ENCODE results near the gene HNRNPUL1. TPM values are rescaled to one million over a fixed set of nuclear protein-coding genes. Genes with fewer than 3 reads are reported as not detected.

Gene HNRNPUL1
- total RNA-seq, 5 donors from 2014 or later (not counting 1 experiment from before 2014, with no cell fraction given) = 275 to 350 (median 307) TPM

DNA sequence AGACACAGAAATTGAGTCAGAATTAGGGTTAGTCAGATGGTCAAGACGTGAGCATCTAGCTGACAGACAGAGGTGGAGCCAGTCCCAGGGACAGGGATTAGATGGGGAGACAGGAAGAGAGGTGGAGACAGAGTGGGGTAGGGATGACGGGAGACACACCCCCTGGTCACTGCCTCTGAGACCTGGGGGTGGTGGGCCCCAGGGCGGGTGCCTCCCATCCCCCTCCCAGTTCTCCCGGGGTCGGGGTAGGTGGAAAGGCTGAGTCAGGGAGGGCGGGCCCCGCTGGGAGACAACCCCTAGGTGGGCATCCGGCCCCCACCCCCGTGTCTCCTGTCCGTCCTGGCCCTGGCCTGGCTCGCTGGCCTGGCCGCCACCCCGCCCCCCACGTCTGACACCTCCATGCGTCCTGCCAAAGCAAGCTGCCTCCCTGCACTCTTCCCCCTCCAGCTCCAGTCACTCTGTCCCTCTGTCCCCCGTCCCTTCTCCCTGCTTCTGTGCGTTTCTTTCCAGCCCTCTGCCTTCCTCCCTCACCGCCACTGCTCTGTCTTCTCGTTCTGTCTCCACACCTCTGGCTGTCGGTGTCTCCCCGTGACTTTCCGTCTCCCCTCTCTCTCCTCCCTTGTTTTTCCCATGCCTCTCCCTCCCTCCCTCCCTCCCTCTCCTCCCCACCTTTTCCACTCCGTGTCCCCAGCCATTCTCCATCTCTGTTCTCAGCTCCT lies 60.9 kb downstream of the HNRNPUL1 start:
- H3K36me3 Mint-ChIP-seq = peaks cover 16% of the 10 kb centered on the region
- no peaks in the 10 kb centered on the region for H3K9me3 Mint-ChIP-seq
- no peaks in the 10 kb centered on the region for H3K27me3 Mint-ChIP-seq
- Histone ChIP-seq H3K27ac (ENCODE audit: low read length) (peak overlapping the region; percentile 81), H3K27me3 (replicated peaks in 1 of 2; ENCODE audit: control insufficient read depth in 2 of 2, extremely low read depth in 1 of 2, insufficient read depth in 2 of 2, low read length in 1 of 2) (no peaks in the 10 kb centered on the region), H3K9me3 (no peaks in the 10 kb centered on the region), H3K4me1 (ENCODE audit: control insufficient read depth in 1 of 2, extremely low read depth in 1 of 2, insufficient read depth in 2 of 2, low read length in 2 of 2) (peaks cover 16 to 75% of the 10 kb centered on the region in 2 experiments), H3K36me3 (ENCODE audit: control insufficient read depth in 2 of 2, extremely low read depth in 1 of 2, insufficient read depth in 1 of 2, low read length in 1 of 2) (peaks cover 13 to 61% of the 10 kb centered on the region in 2 donors), H3K4me3 (ENCODE audit: control insufficient read depth in 1 of 2, extremely low read depth in 1 of 2, low read length in 1 of 2) (no peak overlapping the region)
- H3K4me1 Mint-ChIP-seq = peaks cover 47 to 60% (median 56%) of the 10 kb centered on the region in 3 donors
- DNase-seq = peak in 3 of 35 experiments; percentile 39 to 42 (median 40)
- peak overlapping the region; percentile 84 to 85 for H3K27ac Mint-ChIP-seq
- no peak for ATAC-seq (replicated peaks in 1 of 4)
- CTCF ChIA-PET = interaction anchor here in 1 of 2 donors (0.6 kb wide), 1 partner anchor 18 kb away, joined by 3 read pairs; no protein-coding TSS in a partner anchor
- peak overlapping the region in 2 of 3 donors; percentile 2 to 47 for H3K4me3 Mint-ChIP-seq
- 62% methylated on average over 18 of the region's 23 CpGs for WGBS (ENCODE audit: insufficient coverage)
- POLR2A ChIA-PET = interaction anchor here in 1 of 2 donors (0.6 kb wide), 1 partner anchor 641 kb away, joined by 5 read pairs; no protein-coding TSS in a partner anchor

DNA sequence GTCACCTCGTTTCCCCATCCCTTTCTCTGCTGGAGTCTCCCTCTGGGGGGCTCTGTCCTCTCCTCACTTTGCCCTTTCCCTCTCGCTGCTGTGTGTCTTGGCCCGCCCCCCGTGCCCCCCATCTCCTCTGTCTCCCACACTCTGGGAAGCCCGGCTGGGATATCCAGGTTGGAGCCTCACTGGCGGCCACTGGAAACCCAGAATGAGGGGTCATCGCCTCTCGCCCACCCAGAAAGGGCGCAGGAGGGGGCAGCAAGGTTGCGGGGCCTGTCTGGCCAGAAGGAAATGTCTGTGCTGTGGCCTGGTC lies 61.4 kb downstream of the HNRNPUL1 start:
- POLR2A ChIA-PET = interaction anchor here in 1 of 2 donors (0.6 kb wide), 1 partner anchor 640 kb away, joined by 5 read pairs; no protein-coding TSS in a partner anchor
- Histone ChIP-seq H3K36me3 (ENCODE audit: control insufficient read depth in 2 of 2, extremely low read depth in 1 of 2, insufficient read depth in 1 of 2, low read length in 1 of 2) (peaks cover 16 to 61% of the 10 kb centered on the region in 2 donors), H3K27me3 (replicated peaks in 1 of 2; ENCODE audit: control insufficient read depth in 2 of 2, extremely low read depth in 1 of 2, insufficient read depth in 2 of 2, low read length in 1 of 2) (no peaks in the 10 kb centered on the region), H3K9me3 (no peaks in the 10 kb centered on the region), H3K4me3 (ENCODE audit: control insufficient read depth in 1 of 2, extremely low read depth in 1 of 2, low read length in 1 of 2) (no peak overlapping the region), H3K27ac (ENCODE audit: low read length) (peak overlapping the region; percentile 81), H3K4me1 (ENCODE audit: control insufficient read depth in 1 of 2, extremely low read depth in 1 of 2, insufficient read depth in 2 of 2, low read length in 2 of 2) (peaks cover 18 to 80% of the 10 kb centered on the region in 2 experiments)
- CTCF ChIA-PET = interaction anchor here in 1 of 2 donors (0.6 kb wide), 1 partner anchor 17 kb away, joined by 3 read pairs; no protein-coding TSS in a partner anchor
- H3K4me3 Mint-ChIP-seq = peak overlapping the region in 1 of 3 donors; percentile 47
- 84% methylated on average over 10 of the region's 10 CpGs for WGBS (ENCODE audit: insufficient coverage)
- peaks cover 50 to 64% (median 60%) of the 10 kb centered on the region in 3 donors for H3K4me1 Mint-ChIP-seq
- peak overlapping the region in 1 of 2 donors; percentile 82 for H3K27ac Mint-ChIP-seq
- DNase-seq (no peak), ATAC-seq (replicated peaks in 1 of 4) (no peak)
- H3K36me3 Mint-ChIP-seq = peaks cover 19% of the 10 kb centered on the region
- no peaks in the 10 kb centered on the region for H3K9me3 Mint-ChIP-seq
- H3K27me3 Mint-ChIP-seq = no peaks in the 10 kb centered on the region

GRCh38 chr19:41325947-41326706 lies 62.0 kb downstream of the HNRNPUL1 start:
- CTCF ChIA-PET = interaction anchor here in 1 of 2 donors (0.6 kb wide), 1 partner anchor 17 kb away, joined by 3 read pairs; no protein-coding TSS in a partner anchor
- Histone ChIP-seq H3K27ac (ENCODE audit: low read length) (peak overlapping the region; percentile 81), H3K9me3 (no peaks in the 10 kb centered on the region), H3K27me3 (replicated peaks in 1 of 2; ENCODE audit: control insufficient read depth in 2 of 2, extremely low read depth in 1 of 2, insufficient read depth in 2 of 2, low read length in 1 of 2) (no peaks in the 10 kb centered on the region), H3K4me1 (ENCODE audit: control insufficient read depth in 1 of 2, extremely low read depth in 1 of 2, insufficient read depth in 2 of 2, low read length in 2 of 2) (peaks cover 18 to 85% of the 10 kb centered on the region in 2 experiments), H3K36me3 (ENCODE audit: control insufficient read depth in 2 of 2, extremely low read depth in 1 of 2, insufficient read depth in 1 of 2, low read length in 1 of 2) (peaks cover 16 to 59% of the 10 kb centered on the region in 2 donors), H3K4me3 (ENCODE audit: control insufficient read depth in 1 of 2, extremely low read depth in 1 of 2, low read length in 1 of 2) (no peak overlapping the region)
- WGBS (ENCODE audit: insufficient coverage) = 77% methylated on average over 24 of the region's 30 CpGs
- POLR2A ChIA-PET = no interaction called here
- H3K27me3 Mint-ChIP-seq = no peaks in the 10 kb centered on the region
- DNase-seq (peak in 10 of 35 experiments; percentile 23 to 64 (median 41)), ATAC-seq (replicated peaks in 1 of 4) (peak in 1 of 4 experiments; percentile 7)
- H3K4me3 Mint-ChIP-seq = peak overlapping the region; percentile 0 to 74 (median 58)
- peaks cover 51 to 66% (median 61%) of the 10 kb centered on the region in 3 donors for H3K4me1 Mint-ChIP-seq
- peak overlapping the region; percentile 91 to 93 for H3K27ac Mint-ChIP-seq
- no peaks in the 10 kb centered on the region for H3K9me3 Mint-ChIP-seq
- peaks cover 20% of the 10 kb centered on the region for H3K36me3 Mint-ChIP-seq

GRCh38 chr19:41327076-41327575 lies 63.0 kb downstream of the HNRNPUL1 start:
- Histone ChIP-seq H3K36me3 (ENCODE audit: control insufficient read depth in 2 of 2, extremely low read depth in 1 of 2, insufficient read depth in 1 of 2, low read length in 1 of 2) (peaks cover 9 to 65% of the 10 kb centered on the region in 2 donors), H3K4me3 (ENCODE audit: control insufficient read depth in 1 of 2, extremely low read depth in 1 of 2, low read length in 1 of 2) (peak overlapping the region; percentile 19 to 40), H3K9me3 (no peaks in the 10 kb centered on the region), H3K27ac (ENCODE audit: low read length) (peak overlapping the region; percentile 81), H3K4me1 (ENCODE audit: control insufficient read depth in 1 of 2, extremely low read depth in 1 of 2, insufficient read depth in 2 of 2, low read length in 2 of 2) (peaks cover 18 to 95% of the 10 kb centered on the region in 2 experiments), H3K27me3 (replicated peaks in 1 of 2; ENCODE audit: control insufficient read depth in 2 of 2, extremely low read depth in 1 of 2, insufficient read depth in 2 of 2, low read length in 1 of 2) (no peaks in the 10 kb centered on the region)
- H3K27ac Mint-ChIP-seq = peak overlapping the region; percentile 91 to 93
- ChIA-PET CTCF (interaction anchor here in 1 of 2 donors (0.6 to 2.1 kb wide), 4 partner anchors 19 to 1493 kb away, joined by 3 to 7 read pairs (median 5); partner anchors contain the start of gene DYRK1B), POLR2A (interaction anchor here (0.8 to 1.6 kb wide), 10 partner anchors 14 to 205 kb away, joined by 3 to 28 read pairs (median 4); partner anchors contain the start of genes B9D2 (in 1 of the 2) and TGFB1 (in 1 of the 2))
- H3K4me3 Mint-ChIP-seq = peak overlapping the region; percentile 44 to 74 (median 58)
- H3K36me3 Mint-ChIP-seq = peaks cover 28% of the 10 kb centered on the region
- H3K9me3 Mint-ChIP-seq = no peaks in the 10 kb centered on the region
- 10% methylated on average over 8 of the region's 13 CpGs for WGBS (ENCODE audit: insufficient coverage)
- ATAC-seq (replicated peaks in 1 of 4) (peak in 3 of 4 experiments; percentile 8 to 13 (median 10)), DNase-seq (peak in 6 of 35 experiments; percentile 16 to 64 (median 32))
- H3K27me3 Mint-ChIP-seq = no peaks in the 10 kb centered on the region
- peaks cover 58 to 76% (median 69%) of the 10 kb centered on the region in 3 donors for H3K4me1 Mint-ChIP-seq

GRCh38 chr19:41327576-41328156 lies 63.5 kb downstream of the HNRNPUL1 start:
- H3K4me1 ChIP-seq (ENCODE audit: control insufficient read depth in 1 of 2, extremely low read depth in 1 of 2, insufficient read depth in 2 of 2, low read length in 2 of 2) = peaks cover 18 to 94% of the 10 kb centered on the region in 2 experiments
- Mint-ChIP-seq H3K36me3 (peaks cover 29% of the 10 kb centered on the region), H3K9me3 (no peaks in the 10 kb centered on the region), H3K27me3 (no peaks in the 10 kb centered on the region), H3K4me3 (peak overlapping the region; percentile 72 to 75 (median 74)), H3K4me1 (peaks cover 63 to 76% (median 73%) of the 10 kb centered on the region in 3 donors), H3K27ac (peak overlapping the region; percentile 92 to 96)
- H3K27me3 ChIP-seq (replicated peaks in 1 of 2; ENCODE audit: control insufficient read depth in 2 of 2, extremely low read depth in 1 of 2, insufficient read depth in 2 of 2, low read length in 1 of 2) = no peaks in the 10 kb centered on the region
- H3K9me3 ChIP-seq = no peaks in the 10 kb centered on the region
- peaks cover 11 to 66% of the 10 kb centered on the region in 2 donors for H3K36me3 ChIP-seq (ENCODE audit: control insufficient read depth in 2 of 2, extremely low read depth in 1 of 2, insufficient read depth in 1 of 2, low read length in 1 of 2)
- under 1% methylated on average over 31 of the region's 33 CpGs for WGBS (ENCODE audit: insufficient coverage)
- H3K4me3 ChIP-seq (ENCODE audit: control insufficient read depth in 1 of 2, extremely low read depth in 1 of 2, low read length in 1 of 2) = peak overlapping the region; percentile 19 to 40
- ATAC-seq (replicated peaks in 1 of 4) (peak; percentile 66 to 74 (median 68)), DNase-seq (peak; percentile 57 to 94 (median 76))
- H3K27ac ChIP-seq (ENCODE audit: low read length) = peak overlapping the region; percentile 81
- ChIA-PET CTCF (interaction anchor here in 1 of 2 donors (0.6 to 2.1 kb wide), 4 partner anchors 20 to 1493 kb away, joined by 3 to 7 read pairs (median 5); partner anchors contain the start of gene DYRK1B), POLR2A (interaction anchor here (0.8 to 1.6 kb wide), 10 partner anchors 14 to 204 kb away, joined by 3 to 28 read pairs (median 4); partner anchors contain the start of genes B9D2 (in 1 of the 2) and TGFB1 (in 1 of the 2))
